DND-41 (cell line): ENCODE measurements around the gene TMEM184A.

Experiments used
- ATAC-seq: fragments of 200-7000 bp; cut with Tn5 transposase; 3 replicates; pipeline ENCODE4 v1.9.1; 2021; ENCODE audit warnings: low read depth; ENCODE audit not compliant: insufficient read depth
- DNase-seq: peaks from one replicate; pipeline ENCODE4 v3.0.0-alpha.2; 2020
- H2AFZ ChIP-seq: 2 replicates; pipeline ENCODE4 v1.6.0; 2012; ENCODE audit warnings: low read depth, low read length
- H3K27ac ChIP-seq: 2 replicates; pipeline ENCODE4 v1.5.1; 2012; ENCODE audit warnings: low read length, inconsistent platforms
- H3K27me3 ChIP-seq: fragments of 200-600 bp; sonication (generic); 2 replicates; pipeline ENCODE4 v1.6.0; 2012; ENCODE audit warnings: low read length, mild to moderate bottlenecking, inconsistent platforms; ENCODE audit not compliant: insufficient read depth, poor library complexity
- H3K36me3 ChIP-seq: 2 replicates; pipeline ENCODE4 v1.5.1; 2012; ENCODE audit warnings: low read length, inconsistent platforms; ENCODE audit not compliant: insufficient read depth
- H3K4me1 ChIP-seq: 2 replicates; pipeline ENCODE4 v1.5.1; 2012; ENCODE audit warnings: mild to moderate bottlenecking, low read length; ENCODE audit not compliant: insufficient read depth
- H3K4me2 ChIP-seq: 2 replicates; pipeline ENCODE4 v1.6.0; 2012; ENCODE audit warnings: mild to moderate bottlenecking, moderate library complexity, low read length, inconsistent platforms; ENCODE audit not compliant: insufficient read depth
- H3K4me3 ChIP-seq, 2 experiments: fragments of 200-600 bp in 1 of 2; shearing (Covaris generic) in 1 of 2; 2 replicates each; pipeline ENCODE4 v1.5.1; 2012 to 2016; ENCODE audit warnings: inconsistent platforms in 2 of 2, low read length in 2 of 2, mild to moderate bottlenecking in 2 of 2, low read depth in 1 of 2, moderate library complexity in 1 of 2
- H3K79me2 ChIP-seq: 2 replicates; pipeline ENCODE4 v1.6.0; 2012; ENCODE audit warnings: low read length, inconsistent platforms; ENCODE audit not compliant: insufficient read depth
- H3K9ac ChIP-seq: 2 replicates; pipeline ENCODE4 v1.6.0; 2012; ENCODE audit warnings: low read depth, mild to moderate bottlenecking, inconsistent platforms, low read length, moderate library complexity
- H3K9me3 ChIP-seq: 2 replicates; pipeline ENCODE4 v1.5.1; 2012; ENCODE audit warnings: low read length, moderate library complexity, mild to moderate bottlenecking, inconsistent platforms; ENCODE audit not compliant: insufficient read depth, severe bottlenecking
- H4K20me1 ChIP-seq: 2 replicates; pipeline ENCODE4 v1.6.0; 2012; ENCODE audit warnings: low read length; ENCODE audit not compliant: insufficient read depth
- EZH2 ChIP-seq: IDR thresholded peaks from 3 replicates; pipeline ENCODE4 v1.6.1; 2012; ENCODE audit warnings: borderline replicate concordance, low read depth, mild to moderate bottlenecking, moderate library complexity, low read length, inconsistent platforms; ENCODE audit not compliant: severe bottlenecking
- TF ChIP-seq, protein P1 (sequence below): IDR thresholded peaks from 2 replicates; pipeline ENCODE4 v1.5.1; 2012; ENCODE audit warnings: borderline replicate concordance, low read length, moderate library complexity, mild to moderate bottlenecking; ENCODE audit not compliant: poor library complexity, severe bottlenecking; ENCODE audit errors: extremely low read depth

The TMEM184A gene

DNA sequence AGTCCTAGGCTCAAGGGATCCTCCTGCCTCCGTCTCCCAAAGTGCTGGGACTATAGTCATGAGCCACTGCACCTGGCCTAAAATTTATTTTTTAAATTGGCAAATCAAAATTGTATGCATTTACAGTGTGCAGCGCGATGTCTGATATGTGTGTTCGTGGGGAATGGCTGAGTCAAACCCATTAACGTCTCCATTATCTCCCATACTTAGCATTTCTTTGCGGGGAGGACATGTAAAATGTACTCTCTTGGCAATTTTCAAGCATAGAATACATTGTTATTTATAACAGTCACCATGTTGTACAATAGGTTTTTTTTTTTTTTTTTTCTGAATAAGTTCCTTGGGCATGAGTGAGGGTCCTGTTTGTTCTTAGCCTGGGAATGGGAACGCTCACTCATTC is 3.8 kb downstream of the TMEM184A start:
- TF ChIP-seq, protein P1, sequence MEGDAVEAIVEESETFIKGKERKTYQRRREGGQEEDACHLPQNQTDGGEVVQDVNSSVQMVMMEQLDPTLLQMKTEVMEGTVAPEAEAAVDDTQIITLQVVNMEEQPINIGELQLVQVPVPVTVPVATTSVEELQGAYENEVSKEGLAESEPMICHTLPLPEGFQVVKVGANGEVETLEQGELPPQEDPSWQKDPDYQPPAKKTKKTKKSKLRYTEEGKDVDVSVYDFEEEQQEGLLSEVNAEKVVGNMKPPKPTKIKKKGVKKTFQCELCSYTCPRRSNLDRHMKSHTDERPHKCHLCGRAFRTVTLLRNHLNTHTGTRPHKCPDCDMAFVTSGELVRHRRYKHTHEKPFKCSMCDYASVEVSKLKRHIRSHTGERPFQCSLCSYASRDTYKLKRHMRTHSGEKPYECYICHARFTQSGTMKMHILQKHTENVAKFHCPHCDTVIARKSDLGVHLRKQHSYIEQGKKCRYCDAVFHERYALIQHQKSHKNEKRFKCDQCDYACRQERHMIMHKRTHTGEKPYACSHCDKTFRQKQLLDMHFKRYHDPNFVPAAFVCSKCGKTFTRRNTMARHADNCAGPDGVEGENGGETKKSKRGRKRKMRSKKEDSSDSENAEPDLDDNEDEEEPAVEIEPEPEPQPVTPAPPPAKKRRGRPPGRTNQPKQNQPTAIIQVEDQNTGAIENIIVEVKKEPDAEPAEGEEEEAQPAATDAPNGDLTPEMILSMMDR = no peak
- no peak for TF ChIP-seq EZH2
- Histone ChIP-seq H3K4me3 (no peak overlapping the region), H3K79me2 (no peaks in the 10 kb centered on the region)

DNA sequence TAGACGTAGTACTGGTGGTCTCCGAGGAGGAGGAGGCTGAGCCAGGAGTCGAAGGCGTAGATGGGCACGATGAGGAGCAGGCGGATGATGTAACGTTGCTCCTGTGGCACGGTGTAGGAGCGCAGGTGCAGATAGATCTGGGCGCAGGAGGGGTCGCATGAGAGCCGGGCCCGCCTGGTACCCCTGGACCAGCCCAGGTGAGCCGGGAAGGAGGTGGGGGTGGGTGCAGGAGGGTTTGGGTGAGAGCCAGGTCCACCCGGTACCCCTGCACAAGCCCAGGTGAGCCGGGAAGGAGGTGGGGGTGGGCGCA is 5.2 kb downstream of the TMEM184A start:
- Histone ChIP-seq H3K79me2 (no peaks in the 10 kb centered on the region), H3K27me3 (no peaks in the 10 kb centered on the region), H3K4me2 (no peak overlapping the region), H2AFZ (no peak overlapping the region), H3K4me1 (no peaks in the 10 kb centered on the region), H3K9ac (no peak overlapping the region), H4K20me1 (no peaks in the 10 kb centered on the region), H3K9me3 (no peaks in the 10 kb centered on the region), H3K36me3 (no peaks in the 10 kb centered on the region), H3K4me3 (no peak overlapping the region), H3K27ac (no peak overlapping the region)
- no peak for DNase-seq
- TF ChIP-seq EZH2 = no peak
- TF ChIP-seq, protein P1 = no peak
- no peak for ATAC-seq

More for the DNA sequence above, 3.8 kb downstream of the TMEM184A start:
- no peak overlapping the region for H3K9ac ChIP-seq
- no peaks in the 10 kb centered on the region for H3K9me3 ChIP-seq
- no peak overlapping the region for H3K27ac ChIP-seq
- H3K4me2 ChIP-seq = no peak overlapping the region
- DNase-seq (no peak), ATAC-seq (no peak)
- H3K36me3 ChIP-seq = no peaks in the 10 kb centered on the region
- H3K27me3 ChIP-seq = no peaks in the 10 kb centered on the region
- no peaks in the 10 kb centered on the region for H4K20me1 ChIP-seq
- H2AFZ ChIP-seq = no peak overlapping the region
- no peaks in the 10 kb centered on the region for H3K4me1 ChIP-seq

DNA sequence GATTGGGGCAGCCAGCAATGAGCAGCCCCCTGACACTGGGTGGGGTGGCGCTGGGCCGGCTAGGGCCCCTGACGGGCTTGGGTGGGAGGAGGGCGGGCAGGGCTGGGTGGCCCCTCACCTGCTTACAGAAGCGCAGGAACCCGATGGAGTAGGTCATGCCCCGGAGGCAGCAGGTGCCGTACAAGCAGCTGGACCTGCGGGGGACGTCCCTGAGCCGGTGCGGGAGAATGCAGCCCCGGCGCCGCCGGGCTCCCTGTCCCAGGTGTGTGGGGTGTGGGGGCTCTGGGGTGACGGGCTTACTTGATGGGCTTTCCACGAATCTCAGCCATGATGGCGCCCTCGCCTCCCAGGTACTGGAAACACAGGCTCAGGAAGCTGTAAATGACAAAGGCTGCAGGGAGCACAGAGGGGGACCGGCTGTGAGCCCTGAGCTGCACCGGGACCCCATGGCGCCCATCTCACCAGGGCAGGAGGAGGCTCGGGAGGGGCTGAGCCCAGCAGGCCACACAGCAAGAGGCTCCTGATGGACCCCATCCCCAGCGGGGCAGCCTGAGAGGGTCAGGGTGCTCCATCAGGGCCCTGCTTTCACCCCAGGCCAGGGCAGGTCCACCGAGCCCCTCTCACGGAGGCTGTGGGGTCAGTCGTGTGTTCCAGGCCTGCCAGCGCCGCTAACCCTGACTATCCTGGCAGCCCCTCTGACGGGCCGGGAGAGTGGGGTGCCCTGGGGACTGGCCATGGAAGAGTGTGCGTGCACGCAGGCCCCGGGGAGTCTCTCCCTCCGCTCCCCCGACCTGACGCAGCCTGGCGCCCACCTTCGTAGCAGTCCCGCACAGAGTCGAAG is 5.8 kb downstream of the TMEM184A start:
- no peak overlapping the region for H2AFZ ChIP-seq
- no peaks in the 10 kb centered on the region for H3K9me3 ChIP-seq
- H4K20me1 ChIP-seq = no peaks in the 10 kb centered on the region
- ATAC-seq = no peak
- no peak for TF ChIP-seq EZH2
- H3K36me3 ChIP-seq = no peaks in the 10 kb centered on the region
- no peak overlapping the region for H3K4me3 ChIP-seq
- no peak overlapping the region for H3K4me2 ChIP-seq
- DNase-seq = no peak
- H3K4me1 ChIP-seq = no peaks in the 10 kb centered on the region
- no peak overlapping the region for H3K9ac ChIP-seq
- H3K27ac ChIP-seq = no peak overlapping the region
- no peaks in the 10 kb centered on the region for H3K27me3 ChIP-seq
- no peaks in the 10 kb centered on the region for H3K79me2 ChIP-seq

DNA sequence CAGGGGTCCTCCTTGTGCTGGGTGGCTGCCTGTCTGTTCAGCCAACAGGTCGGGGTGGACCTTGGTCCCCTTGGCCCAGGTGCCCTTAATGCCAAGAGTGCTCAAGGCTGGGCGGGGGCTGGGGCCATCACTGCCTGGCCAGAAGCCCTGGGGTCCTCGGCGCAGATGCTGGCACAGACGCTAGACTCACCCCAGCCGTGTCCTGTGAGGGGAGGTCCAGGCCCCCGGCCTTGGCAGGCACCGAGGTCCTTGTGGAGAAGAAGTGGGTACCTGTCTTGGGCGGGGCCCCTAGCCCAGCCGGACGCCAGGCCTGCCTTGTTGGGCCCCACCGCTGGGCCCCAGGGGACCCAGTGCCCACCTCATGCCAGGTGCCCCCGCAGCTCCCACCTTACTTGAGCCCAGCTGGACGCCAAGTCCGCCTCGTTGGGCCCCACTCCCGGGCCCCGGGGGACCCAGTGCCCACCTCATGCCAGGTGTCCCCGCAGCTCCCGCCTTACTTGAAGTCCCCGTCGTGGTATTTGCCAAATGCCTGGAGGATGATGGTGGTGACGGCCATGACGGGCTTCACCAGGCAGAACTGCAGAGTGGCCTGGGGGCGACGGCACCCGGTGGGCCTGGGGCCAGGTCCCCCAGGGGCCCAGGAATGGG is 6.5 kb downstream of the TMEM184A start:
- Histone ChIP-seq H3K4me1 (no peaks in the 10 kb centered on the region), H3K9ac (no peak overlapping the region), H3K4me3 (no peak overlapping the region), H4K20me1 (no peaks in the 10 kb centered on the region; the same call in 1 of the 2 replicates), H3K79me2 (no peaks in the 10 kb centered on the region), H3K9me3 (no peaks in the 10 kb centered on the region), H3K36me3 (no peaks in the 10 kb centered on the region), H2AFZ (no peak overlapping the region), H3K27ac (no peak overlapping the region), H3K4me2 (no peak overlapping the region), H3K27me3 (no peaks in the 10 kb centered on the region)
- DNase-seq = no peak
- TF ChIP-seq, protein P1 = no peak
- TF ChIP-seq EZH2 = no peak
- no peak for ATAC-seq
